K562 (cell line): ENCODE results near the gene DNAJC2.

ENCODE experiments used
- CEBPB ChIP-seq: fragments of 450-650 bp; IDR thresholded peaks from 2 replicates; pipeline ENCODE4 v1.6.1; 2016; ENCODE audit warnings: missing genetic modification characterization, missing compliant biosample characterization
- MAZ ChIP-seq, 2 experiments: fragments of 450-650 bp in 1 of 2; sonication (generic) in 1 of 2; formaldehyde crosslinking; IDR thresholded peaks in 1 of 2; conservative IDR thresholded peaks in 1 of 2; 2 replicates each; pipeline versions ENCODE4 v1.4.0 to v1.5.0; 2020; ENCODE audit warnings: mild to moderate bottlenecking in 1 of 2, missing genetic modification reagents in 1 of 2
- ZNF146 ChIP-seq: IDR thresholded peaks from one replicate; pipeline ENCODE4 v1.6.1; 2018; ENCODE audit warnings: missing compliant biosample characterization; ENCODE audit not compliant: unreplicated experiment
- ZNF282 ChIP-seq: sonication (generic); formaldehyde crosslinking; IDR thresholded peaks from 2 replicates; pipeline ENCODE4 v1.8.1; 2023; ENCODE audit warnings: missing genetic modification reagents
- ZNF311 ChIP-seq: fragments of 250-450 bp; sonication (Bioruptor Pico); IDR thresholded peaks from 2 replicates; pipeline ENCODE4 v1.4.0; 2020; ENCODE audit warnings: mild to moderate bottlenecking, moderate library complexity

DNA sequence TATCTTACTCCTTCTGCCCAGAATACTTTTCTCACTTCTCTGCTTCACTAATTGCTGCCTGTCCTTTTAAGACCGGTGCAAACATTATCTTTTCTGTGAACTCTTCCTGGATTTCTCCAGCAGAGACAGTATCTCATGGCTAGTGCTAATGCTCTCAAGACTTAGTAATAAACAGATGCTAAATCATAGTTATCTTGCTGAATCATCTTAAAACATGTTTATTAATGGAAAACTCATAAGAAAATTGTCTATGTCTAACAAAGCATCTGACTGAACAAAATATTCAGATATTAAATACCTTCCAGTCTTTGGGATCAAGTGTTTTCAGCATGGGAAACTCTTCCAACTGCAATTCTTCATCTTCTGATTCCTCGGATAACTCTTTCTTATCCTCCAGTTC lies 3.1 kb downstream of the DNAJC2 start:
- no peak for TF ChIP-seq ZNF282
- no peak for TF ChIP-seq ZNF146 (CRISPR knock-in tag)
- TF ChIP-seq MAZ (CRISPR knock-in tag; conservative IDR thresholded peaks at IDR 0.05 in 1 of 2, IDR thresholded peaks at IDR 0.05 in 1 of 2), result no peak
- TF ChIP-seq CEBPB (tag), result no peak
- TF ChIP-seq ZNF311, result no peak
